GM18873 (cell line): ENCODE results near the gene TCN2.
"Not testable (repeated sequence)": the region's sequence is repeated elsewhere in the genome, so short reads cannot be mapped to it uniquely, and the experiment has no call there.

Experiments
- ATAC-seq: cut with Tn5 transposase; IDR thresholded peaks from one replicate; pipeline ENCODE4 v1.9.1; 2021; ENCODE audit warnings: mild to moderate bottlenecking, moderate library complexity, moderate number of reproducible peaks; ENCODE audit not compliant: unreplicated experiment, low FRiP score

TCN2 gene

GRCh38 chr22:30606455-30607299 is at the start of gene TCN2:
TCN2 (plus strand) TSS chr22:30607174; CDS start chr22:30607332, 158 bp downstream.
- no peak for ATAC-seq

DNA sequence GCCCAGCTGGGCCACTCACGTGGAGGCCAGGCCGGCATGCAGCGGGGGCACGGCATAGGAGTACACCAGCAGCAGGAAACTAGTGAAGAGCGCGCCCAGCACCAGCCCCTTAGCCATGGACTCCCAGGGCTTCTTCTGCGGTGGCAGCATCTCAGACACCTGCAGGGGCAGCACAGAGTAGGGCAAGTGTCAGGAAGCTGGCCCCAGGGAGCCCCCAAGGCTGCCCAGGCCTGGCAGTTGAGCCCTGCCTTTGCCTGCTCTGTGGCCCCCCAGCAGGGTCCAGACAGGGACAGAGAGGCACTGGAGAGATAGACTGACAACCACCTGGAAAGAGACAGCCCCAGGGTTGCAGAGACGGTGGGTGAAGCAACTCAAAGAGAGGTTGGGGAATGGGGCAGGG is 49.7 kb upstream of the TCN2 start:
- no peak for ATAC-seq

DNA sequence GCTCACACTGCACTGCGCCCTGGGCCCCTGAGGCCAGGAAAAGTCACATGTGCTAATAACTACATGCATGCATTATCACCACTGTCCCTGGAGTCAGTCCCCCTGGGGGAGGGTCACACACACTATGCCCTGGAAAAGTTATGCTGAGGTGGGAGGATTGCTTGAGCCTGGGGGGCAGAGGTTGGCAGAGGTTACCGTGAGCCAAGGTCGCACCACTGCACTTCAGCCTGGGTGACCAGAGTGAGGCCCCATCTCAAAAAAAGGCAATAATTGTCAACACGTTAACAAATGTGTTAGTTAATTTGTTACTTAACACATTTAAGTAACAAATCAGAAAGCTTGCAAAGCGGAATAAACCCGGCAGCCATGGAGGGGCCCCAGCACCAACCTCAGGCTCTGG is 47.1 kb upstream of the TCN2 start:
- ATAC-seq = no peak

DNA sequence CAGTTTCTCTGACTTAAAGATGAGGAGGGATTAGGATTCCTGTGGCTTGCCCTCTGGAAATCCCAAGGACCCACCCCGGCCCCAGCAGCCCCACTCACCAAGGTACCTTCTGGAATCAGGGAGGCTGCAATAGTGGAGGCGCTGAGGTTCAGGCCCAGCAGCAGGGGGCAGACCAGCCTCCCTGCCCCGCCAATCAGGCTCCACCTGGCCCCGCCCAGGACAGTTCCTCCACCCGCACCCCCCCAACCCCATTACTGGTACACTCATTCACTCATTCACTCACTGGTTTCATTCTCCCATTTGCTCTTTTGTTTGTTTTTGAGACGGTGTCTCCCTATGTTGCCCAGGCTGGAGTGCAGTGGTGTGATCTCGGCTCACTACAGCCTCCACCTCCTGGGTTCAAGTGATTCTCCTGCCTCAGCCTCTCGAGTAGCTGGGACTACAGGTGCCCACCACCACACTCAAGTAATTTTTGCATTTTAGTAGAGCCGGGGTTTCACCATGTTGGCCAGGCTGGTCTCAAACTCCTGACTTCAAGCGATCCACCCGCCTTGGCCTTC is 46.3 kb upstream of the TCN2 start:
- ATAC-seq = not testable (repeated sequence)

DNA sequence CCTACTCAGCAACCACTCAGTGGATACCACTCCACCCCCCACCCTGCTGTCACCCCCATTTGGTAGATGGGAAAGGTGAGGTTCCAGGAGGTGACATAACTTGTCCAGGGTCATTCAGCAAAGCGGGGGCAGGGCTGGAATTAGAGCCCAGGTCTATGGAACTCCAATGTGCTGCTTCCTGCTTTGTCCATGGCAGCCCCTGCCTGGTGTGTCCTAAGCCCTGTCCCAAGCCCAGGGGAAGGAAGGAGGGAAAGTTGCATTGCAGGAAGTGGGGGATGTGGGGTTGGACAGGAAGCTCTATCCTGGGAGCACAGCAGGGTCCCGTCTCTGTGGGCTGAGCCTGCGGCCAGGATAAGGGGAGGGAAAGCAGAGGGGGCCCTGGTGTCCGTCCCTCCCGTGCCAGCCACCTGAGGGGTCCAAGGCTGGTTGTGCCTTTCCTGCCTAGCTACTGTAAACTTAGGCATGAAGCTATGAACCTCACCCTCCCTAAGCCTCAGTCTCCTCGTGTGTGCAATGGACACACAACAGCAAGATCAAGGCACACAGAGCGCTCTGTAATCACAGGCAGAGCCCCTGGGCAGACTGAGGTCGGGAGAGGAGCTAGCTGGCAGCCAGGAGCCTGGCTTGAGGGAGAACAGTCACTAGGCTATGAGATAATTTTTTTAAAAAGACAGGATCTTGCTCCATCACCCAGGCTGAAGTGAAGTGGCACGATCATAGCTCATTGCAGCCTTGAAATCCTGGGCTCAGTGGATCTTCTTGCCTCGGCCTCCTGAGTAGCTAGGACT is 45.4 kb upstream of the TCN2 start:
- no peak for ATAC-seq

DNA sequence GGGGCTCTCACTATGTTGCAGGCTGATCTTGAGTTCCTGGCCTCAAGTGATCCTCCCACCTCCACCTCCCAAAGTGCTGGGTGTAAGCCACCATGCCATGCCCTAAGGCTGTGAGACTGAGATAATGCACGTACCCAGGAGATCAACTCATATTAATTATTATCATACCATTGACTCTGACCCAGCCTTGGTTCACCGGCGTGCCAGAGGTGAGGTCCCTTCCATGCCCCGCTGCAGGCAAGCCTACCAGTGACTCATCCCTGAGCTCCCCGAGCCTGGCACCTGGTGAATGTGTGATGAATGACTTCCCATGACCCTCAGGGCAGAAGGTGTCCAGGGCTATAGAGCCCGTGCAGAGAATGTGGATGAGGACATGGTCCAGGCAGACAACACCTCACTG is 44.6 kb upstream of the TCN2 start:
- ATAC-seq = no peak

DNA sequence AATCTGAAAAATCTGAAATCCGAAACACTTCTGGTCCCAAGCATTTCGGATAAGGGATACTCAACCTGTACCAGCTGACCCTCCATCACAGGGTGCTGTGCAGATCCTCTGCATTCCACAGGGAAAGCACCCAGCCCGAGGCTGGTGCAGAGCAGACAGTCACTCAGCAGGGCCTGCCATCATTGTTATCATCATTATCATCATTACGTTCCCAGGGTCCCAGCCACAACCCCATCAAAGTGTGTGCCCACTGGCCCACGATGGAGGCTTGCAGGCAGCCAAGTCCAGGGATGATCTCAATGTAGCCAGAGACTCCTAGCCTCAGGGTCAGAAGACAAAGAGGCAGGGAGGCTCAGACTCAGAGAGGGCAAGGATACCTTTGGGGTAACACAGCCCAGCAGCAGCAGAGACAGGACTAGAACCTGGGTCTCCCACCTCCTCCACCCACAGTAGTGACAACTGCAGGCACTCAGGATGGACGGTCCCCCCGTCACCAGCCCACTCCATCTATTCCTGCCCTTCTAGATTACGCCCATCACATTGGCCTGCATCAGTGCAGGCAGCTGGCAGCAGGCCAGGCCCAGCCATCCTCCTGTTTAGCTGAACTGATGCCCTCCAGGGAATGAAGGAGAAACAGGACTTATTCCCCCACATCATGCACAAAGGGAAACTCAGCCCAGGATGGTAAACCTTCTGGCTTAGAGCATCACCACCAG is 42.8 kb upstream of the TCN2 start:
- no peak for ATAC-seq

GRCh38 chr22:30564761-30565119 is 42.2 kb upstream of the TCN2 start:
- no peak for ATAC-seq

- no peak for ATAC-seq
These were observed 41.6 kb upstream of the TCN2 start for GRCh38 chr22:30565341-30565740.

DNA sequence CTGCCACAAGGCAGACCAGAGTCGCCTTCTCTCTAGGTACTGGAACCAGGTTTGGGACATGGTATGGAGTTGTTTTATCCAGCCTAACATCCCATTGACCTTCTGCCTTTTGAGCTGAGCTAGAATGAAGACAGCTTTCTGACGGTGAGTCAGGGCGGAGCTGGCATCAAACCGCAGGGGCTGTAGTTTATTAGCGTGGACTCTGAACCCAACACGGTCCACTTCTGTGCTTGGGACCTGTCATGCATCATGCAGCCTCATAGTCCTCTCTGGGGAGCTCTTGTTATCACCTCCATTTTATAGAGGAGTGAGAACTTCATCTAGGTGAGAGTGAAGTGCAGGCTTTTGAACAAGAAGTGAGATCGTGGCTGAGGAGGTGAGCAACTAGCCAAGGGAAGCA is 40.8 kb upstream of the TCN2 start:
- ATAC-seq = no peak

GRCh38 chr22:30567277-30567676 is 39.7 kb upstream of the TCN2 start:
- ATAC-seq = not testable (repeated sequence)

- no peak for ATAC-seq
These were observed 38.7 kb upstream of the TCN2 start for GRCh38 chr22:30568137-30568805.

DNA sequence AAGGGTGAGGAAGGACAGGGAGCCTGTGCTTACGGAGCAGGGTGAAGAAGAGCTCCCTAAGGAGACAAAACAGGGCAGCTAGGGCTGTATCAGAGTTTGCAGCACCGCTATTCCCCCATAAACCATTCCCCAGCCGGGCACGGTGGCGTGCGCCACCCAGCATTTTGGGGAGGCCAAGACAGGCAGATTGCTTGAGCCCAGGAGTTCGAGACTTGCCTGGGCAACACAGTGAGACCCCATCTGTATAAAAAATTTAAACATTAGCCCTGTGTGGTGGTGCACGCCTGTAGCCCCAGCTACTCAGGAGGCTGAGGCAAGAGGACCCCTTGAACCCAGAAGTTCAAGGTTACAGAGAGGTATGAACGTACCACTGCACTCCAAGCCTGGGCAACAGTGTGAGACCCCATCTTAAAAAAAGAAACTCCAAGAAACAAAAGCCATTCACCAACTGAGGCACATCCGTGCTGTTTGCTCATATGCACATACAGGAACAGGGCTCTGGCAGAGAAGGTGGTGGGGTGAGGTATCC is 37.2 kb upstream of the TCN2 start:
- no peak for ATAC-seq

- no peak for ATAC-seq
These were observed 34.8 kb upstream of the TCN2 start for GRCh38 chr22:30572210-30572609.

GRCh38 chr22:30572840-30573593 is 34.0 kb upstream of the TCN2 start:
- ATAC-seq = no peak

- no peak for ATAC-seq
These were observed 33.3 kb upstream of the TCN2 start for GRCh38 chr22:30573594-30574094.

- no peak for ATAC-seq
These were observed 32.6 kb upstream of the TCN2 start, which contains the start of gene GAL3ST1 for GRCh38 chr22:30574095-30574981. GAL3ST1 (minus strand) TSS chr22:30574665; CDS start chr22:30557392, 17,273 bp downstream.
